Astrocyte (in vitro differentiated cells and primary cell): Measurements from ENCODE around the gene KCNA4. TPM values are rescaled to one million over a fixed set of nuclear protein-coding genes. Genes with fewer than 3 reads are reported as not detected.

Source experiments
- DNase-seq: peaks from one replicate; pipeline ENCODE4 v3.0.0-alpha.2; 2010; ENCODE audit warnings: low read depth
- FAIRE-seq: peaks from 2 replicates; lab custom pipeline; 2011; peaks lifted over from hg19 to GRCh38; lab: Jason Lieb, UNC
- H2AFZ ChIP-seq: 2 replicates; pipeline ENCODE4 v1.6.0; 2012; ENCODE audit warnings: low read depth, low read length, inconsistent platforms
- H3K27ac ChIP-seq: 2 replicates; pipeline ENCODE4 v1.5.1; 2011; ENCODE audit warnings: low read depth, low read length, inconsistent platforms
- H3K27me3 ChIP-seq: 2 replicates; pipeline ENCODE4 v1.6.0; 2011; ENCODE audit warnings: low read length, inconsistent platforms; ENCODE audit not compliant: insufficient read depth
- H3K36me3 ChIP-seq: 2 replicates; pipeline ENCODE4 v1.5.1; 2011; ENCODE audit warnings: low read length, inconsistent platforms; ENCODE audit not compliant: insufficient read depth
- H3K4me1 ChIP-seq: 2 replicates; pipeline ENCODE4 v1.5.1; 2011; ENCODE audit warnings: low read length, inconsistent platforms; ENCODE audit not compliant: insufficient read depth
- H3K4me2 ChIP-seq: 2 replicates; pipeline ENCODE4 v1.6.0; 2012; ENCODE audit warnings: low read length, inconsistent platforms
- H3K4me3 ChIP-seq: 2 replicates; pipeline ENCODE4 v1.5.1; 2011; ENCODE audit warnings: low read depth, mild to moderate bottlenecking, low read length, inconsistent platforms; ENCODE audit not compliant: insufficient read depth
- H3K79me2 ChIP-seq: 2 replicates; pipeline ENCODE4 v1.6.0; 2012; ENCODE audit warnings: mild to moderate bottlenecking, low read length, inconsistent platforms; ENCODE audit not compliant: insufficient read depth
- H3K9ac ChIP-seq: 2 replicates; pipeline ENCODE4 v1.6.0; 2012; ENCODE audit warnings: mild to moderate bottlenecking, low read length, inconsistent platforms
- H3K9me3 ChIP-seq: 2 replicates; pipeline ENCODE4 v1.5.1; 2012; ENCODE audit warnings: low read depth, mild to moderate bottlenecking, low read length, inconsistent platforms; ENCODE audit not compliant: insufficient read depth
- H4K20me1 ChIP-seq: 2 replicates; pipeline ENCODE4 v1.6.0; 2012; ENCODE audit warnings: low read length, inconsistent platforms; ENCODE audit not compliant: insufficient read depth
- H3K27ac Mint-ChIP-seq: one replicate; pipeline ENCODE4 v1.8.0; 2021; ENCODE audit warnings: mild to moderate bottlenecking, mixed read lengths; ENCODE audit not compliant: unreplicated experiment
- H3K27me3 Mint-ChIP-seq: one replicate; pipeline ENCODE4 v1.8.0; 2021; ENCODE audit warnings: low read depth, mixed read lengths; ENCODE audit not compliant: unreplicated experiment
- H3K36me3 Mint-ChIP-seq: one replicate; pipeline ENCODE4 v1.8.0; 2021; ENCODE audit warnings: low read depth, mixed read lengths; ENCODE audit not compliant: unreplicated experiment
- H3K4me1 Mint-ChIP-seq: one replicate; pipeline ENCODE4 v1.8.0; 2021; ENCODE audit warnings: low read depth, mixed read lengths; ENCODE audit not compliant: unreplicated experiment
- H3K4me3 Mint-ChIP-seq: one replicate; pipeline ENCODE4 v1.8.0; 2021; ENCODE audit warnings: mild to moderate bottlenecking, moderate library complexity, mixed read lengths; ENCODE audit not compliant: unreplicated experiment
- H3K9me3 Mint-ChIP-seq: one replicate; pipeline ENCODE4 v1.8.0; 2021; ENCODE audit warnings: mild to moderate bottlenecking, mixed read lengths; ENCODE audit not compliant: unreplicated experiment
- EZH2 ChIP-seq: IDR thresholded peaks from 2 replicates; pipeline ENCODE4 v1.6.1; 2012; ENCODE audit warnings: mild to moderate bottlenecking, low read length, inconsistent platforms; ENCODE audit not compliant: insufficient read depth
- total RNA-seq: library from RNA; stranded (reverse); gene quantifications from 2 replicates; pipeline ENCODE4 v1.2.1, GENCODE V29; 2021
- TF ChIP-seq, protein P1 (sequence below): IDR thresholded peaks from 2 replicates; pipeline ENCODE4 v1.5.1; 2011; ENCODE audit warnings: low read depth, mild to moderate bottlenecking, inconsistent platforms, low read length, moderate library complexity; ENCODE audit not compliant: insufficient read depth

Gene KCNA4
- total RNA-seq, 1 donor from 2014 or later = not detected

DNA sequence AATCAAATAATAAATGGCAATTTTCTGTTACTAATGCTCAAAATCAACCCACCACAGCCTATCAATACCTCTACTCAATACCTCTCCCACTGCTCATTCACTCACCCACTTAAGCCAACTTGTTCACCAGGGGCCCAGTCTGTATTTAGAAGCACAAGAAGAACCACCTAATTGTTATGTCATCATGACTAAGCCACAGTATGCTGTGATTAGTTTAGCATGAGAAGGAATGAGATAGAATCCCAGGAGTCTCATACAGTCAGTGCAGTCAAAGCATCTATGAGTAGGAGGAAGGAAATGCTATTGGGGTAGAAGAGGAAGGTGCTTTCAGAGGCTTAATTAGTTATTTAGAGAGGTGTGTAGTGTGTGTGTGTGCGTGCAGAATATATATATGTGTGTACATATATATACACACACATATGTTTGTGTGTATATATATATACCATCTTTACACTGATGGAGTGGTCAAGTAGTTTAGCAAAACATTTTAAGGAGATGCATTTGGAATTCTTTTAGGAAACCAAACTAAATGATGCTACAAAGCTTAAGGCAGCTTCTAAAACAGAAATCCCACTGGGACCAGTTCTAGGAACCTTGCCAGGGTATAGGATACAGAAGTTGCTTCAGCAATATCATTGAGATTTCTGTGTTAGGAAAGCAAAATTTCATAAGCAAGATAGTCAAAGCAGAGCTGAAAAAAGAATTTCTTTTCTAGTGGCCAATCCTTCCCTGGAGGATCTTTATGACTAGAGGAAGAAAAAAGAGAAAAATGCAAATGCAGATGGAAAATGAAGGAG, 27.5 kb downstream of the KCNA4 start:
- Mint-ChIP-seq H3K27ac (no peak overlapping the region), H3K27me3 (no peaks in the 10 kb centered on the region), H3K9me3 (peaks cover 2% of the 10 kb centered on the region), H3K4me3 (no peak overlapping the region), H3K4me1 (peaks cover 4% of the 10 kb centered on the region), H3K36me3 (no peaks in the 10 kb centered on the region)
- Histone ChIP-seq H3K9ac (no peak overlapping the region), H3K4me2 (no peak overlapping the region), H4K20me1 (no peaks in the 10 kb centered on the region), H3K4me1 (no peaks in the 10 kb centered on the region), H3K79me2 (no peaks in the 10 kb centered on the region), H3K4me3 (no peak overlapping the region), H2AFZ (no peak overlapping the region), H3K27ac (no peak overlapping the region), H3K27me3 (no peaks in the 10 kb centered on the region), H3K36me3 (no peaks in the 10 kb centered on the region), H3K9me3 (no peaks in the 10 kb centered on the region)
- DNase-seq (no peak), FAIRE-seq (no peak)
- TF ChIP-seq, protein P1, sequence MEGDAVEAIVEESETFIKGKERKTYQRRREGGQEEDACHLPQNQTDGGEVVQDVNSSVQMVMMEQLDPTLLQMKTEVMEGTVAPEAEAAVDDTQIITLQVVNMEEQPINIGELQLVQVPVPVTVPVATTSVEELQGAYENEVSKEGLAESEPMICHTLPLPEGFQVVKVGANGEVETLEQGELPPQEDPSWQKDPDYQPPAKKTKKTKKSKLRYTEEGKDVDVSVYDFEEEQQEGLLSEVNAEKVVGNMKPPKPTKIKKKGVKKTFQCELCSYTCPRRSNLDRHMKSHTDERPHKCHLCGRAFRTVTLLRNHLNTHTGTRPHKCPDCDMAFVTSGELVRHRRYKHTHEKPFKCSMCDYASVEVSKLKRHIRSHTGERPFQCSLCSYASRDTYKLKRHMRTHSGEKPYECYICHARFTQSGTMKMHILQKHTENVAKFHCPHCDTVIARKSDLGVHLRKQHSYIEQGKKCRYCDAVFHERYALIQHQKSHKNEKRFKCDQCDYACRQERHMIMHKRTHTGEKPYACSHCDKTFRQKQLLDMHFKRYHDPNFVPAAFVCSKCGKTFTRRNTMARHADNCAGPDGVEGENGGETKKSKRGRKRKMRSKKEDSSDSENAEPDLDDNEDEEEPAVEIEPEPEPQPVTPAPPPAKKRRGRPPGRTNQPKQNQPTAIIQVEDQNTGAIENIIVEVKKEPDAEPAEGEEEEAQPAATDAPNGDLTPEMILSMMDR = no peak
- no peak for TF ChIP-seq EZH2

DNA sequence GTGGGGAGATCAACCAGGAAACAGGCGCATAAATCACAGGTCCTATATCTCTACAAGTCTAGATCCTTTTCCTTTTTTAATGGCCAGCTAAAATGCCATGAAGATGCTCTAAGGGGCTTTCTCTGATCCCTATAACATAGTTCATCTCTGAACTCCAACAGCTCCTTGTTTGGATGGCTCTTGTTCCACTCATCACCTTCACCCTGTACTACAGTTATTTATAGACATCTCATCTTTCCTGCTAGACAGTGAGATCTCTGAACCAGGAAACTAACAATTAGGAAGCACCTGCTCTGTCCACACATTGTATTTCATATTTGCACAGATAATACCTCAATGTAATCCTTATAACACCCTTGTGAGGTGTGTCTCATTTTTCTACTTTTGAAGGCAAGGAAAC, 31.6 kb downstream of the KCNA4 start:
- H2AFZ ChIP-seq = no peak overlapping the region
- no peaks in the 10 kb centered on the region for H3K9me3 ChIP-seq
- Mint-ChIP-seq H3K9me3 (no peaks in the 10 kb centered on the region), H3K4me3 (no peak overlapping the region), H3K27ac (no peak overlapping the region), H3K36me3 (no peaks in the 10 kb centered on the region), H3K27me3 (no peaks in the 10 kb centered on the region), H3K4me1 (peaks cover 4% of the 10 kb centered on the region)
- no peak overlapping the region for H3K4me3 ChIP-seq
- H4K20me1 ChIP-seq = no peaks in the 10 kb centered on the region
- H3K4me1 ChIP-seq = no peaks in the 10 kb centered on the region
- no peaks in the 10 kb centered on the region for H3K36me3 ChIP-seq
- no peak for DNase-seq
- FAIRE-seq = no peak
- no peaks in the 10 kb centered on the region for H3K79me2 ChIP-seq
- H3K4me2 ChIP-seq = no peak overlapping the region
- no peak overlapping the region for H3K9ac ChIP-seq
- no peaks in the 10 kb centered on the region for H3K27me3 ChIP-seq
- TF ChIP-seq, protein P1 = no peak
- no peak overlapping the region for H3K27ac ChIP-seq

DNA sequence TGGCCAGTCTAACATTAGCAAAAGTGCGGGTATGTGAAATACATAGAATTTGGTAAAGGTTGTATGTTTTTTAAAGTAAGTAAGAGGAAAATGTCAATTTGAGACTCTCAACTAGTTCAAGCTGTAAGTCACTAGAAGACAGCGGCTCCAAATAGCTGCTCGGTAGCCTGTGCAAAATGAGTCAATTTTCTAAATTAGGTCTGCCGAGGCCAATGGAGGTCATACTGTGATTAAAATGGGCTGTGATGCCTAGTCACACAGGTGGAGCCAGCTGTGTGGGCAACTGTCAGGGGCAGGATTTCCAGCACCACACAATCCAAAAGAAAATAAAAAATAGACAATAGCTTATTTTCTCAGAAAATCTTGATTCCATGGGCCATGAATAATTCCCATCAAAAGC, 32.3 kb downstream of the KCNA4 start:
- Histone ChIP-seq H3K9me3 (no peaks in the 10 kb centered on the region), H4K20me1 (no peaks in the 10 kb centered on the region), H3K27me3 (no peaks in the 10 kb centered on the region), H3K4me3 (no peak overlapping the region), H3K4me1 (no peaks in the 10 kb centered on the region), H2AFZ (no peak overlapping the region), H3K79me2 (no peaks in the 10 kb centered on the region), H3K4me2 (no peak overlapping the region), H3K36me3 (no peaks in the 10 kb centered on the region), H3K9ac (no peak overlapping the region), H3K27ac (no peak overlapping the region)
- FAIRE-seq (no peak), DNase-seq (no peak)
- peaks cover 4% of the 10 kb centered on the region for H3K4me1 Mint-ChIP-seq
- H3K4me3 Mint-ChIP-seq = no peak overlapping the region
- H3K27me3 Mint-ChIP-seq = no peaks in the 10 kb centered on the region
- no peaks in the 10 kb centered on the region for H3K9me3 Mint-ChIP-seq
- TF ChIP-seq, protein P1 = no peak
- TF ChIP-seq EZH2 = no peak
- H3K27ac Mint-ChIP-seq = no peak overlapping the region
- H3K36me3 Mint-ChIP-seq = no peaks in the 10 kb centered on the region
